ENCODE measurements around the gene MAP2K6.

The MAP2K6 gene

DNA sequence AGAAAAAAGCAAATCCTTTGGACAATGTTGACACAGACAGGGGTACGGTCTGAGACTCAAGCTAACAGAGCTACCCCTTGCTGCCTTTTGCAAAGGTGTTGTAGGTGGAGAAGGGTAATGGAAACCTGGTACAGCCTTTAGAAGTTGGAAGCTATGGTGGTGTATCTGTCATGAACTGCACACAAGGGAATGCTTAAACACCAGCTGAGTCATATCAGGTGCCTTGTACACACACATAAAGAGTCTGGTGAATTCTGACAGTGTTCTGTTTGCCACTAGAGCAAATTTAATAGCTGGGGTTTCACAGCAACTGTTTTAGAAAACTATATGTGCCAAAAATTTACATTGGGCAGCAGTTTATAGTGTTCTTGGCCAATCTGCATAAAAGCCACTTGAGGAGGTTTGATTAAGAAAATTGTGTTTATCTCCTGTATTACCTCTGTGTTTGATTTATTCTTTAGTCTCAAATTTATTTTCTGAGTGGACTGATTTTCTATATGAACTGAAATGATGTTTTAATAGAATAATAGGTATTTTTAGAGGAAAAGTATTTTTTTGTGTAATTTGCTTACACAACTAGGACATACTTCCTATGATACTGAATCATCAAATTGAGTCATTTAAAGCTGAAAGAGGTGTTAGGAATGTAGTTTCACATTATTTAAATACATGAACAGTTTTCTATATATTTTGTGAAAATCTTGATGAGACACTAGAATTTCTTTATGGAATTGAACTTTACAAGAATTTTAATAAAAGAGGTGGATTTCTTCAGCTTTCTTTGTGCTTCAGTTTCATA is 136.9 kb downstream of the MAP2K6 start:
- H3K36me3 ChIP-seq, result peaks cover 37% of the 10 kb centered on the region
- TF ChIP-seq, protein P1, sequence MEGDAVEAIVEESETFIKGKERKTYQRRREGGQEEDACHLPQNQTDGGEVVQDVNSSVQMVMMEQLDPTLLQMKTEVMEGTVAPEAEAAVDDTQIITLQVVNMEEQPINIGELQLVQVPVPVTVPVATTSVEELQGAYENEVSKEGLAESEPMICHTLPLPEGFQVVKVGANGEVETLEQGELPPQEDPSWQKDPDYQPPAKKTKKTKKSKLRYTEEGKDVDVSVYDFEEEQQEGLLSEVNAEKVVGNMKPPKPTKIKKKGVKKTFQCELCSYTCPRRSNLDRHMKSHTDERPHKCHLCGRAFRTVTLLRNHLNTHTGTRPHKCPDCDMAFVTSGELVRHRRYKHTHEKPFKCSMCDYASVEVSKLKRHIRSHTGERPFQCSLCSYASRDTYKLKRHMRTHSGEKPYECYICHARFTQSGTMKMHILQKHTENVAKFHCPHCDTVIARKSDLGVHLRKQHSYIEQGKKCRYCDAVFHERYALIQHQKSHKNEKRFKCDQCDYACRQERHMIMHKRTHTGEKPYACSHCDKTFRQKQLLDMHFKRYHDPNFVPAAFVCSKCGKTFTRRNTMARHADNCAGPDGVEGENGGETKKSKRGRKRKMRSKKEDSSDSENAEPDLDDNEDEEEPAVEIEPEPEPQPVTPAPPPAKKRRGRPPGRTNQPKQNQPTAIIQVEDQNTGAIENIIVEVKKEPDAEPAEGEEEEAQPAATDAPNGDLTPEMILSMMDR (IDR thresholded peaks at IDR 0.05), result no peak
- no peak overlapping the region for H3K4me3 ChIP-seq (ENCODE audit: low read depth in 1 of 2, low read length in 1 of 2)
- no peaks in the 10 kb centered on the region for H3K9me3 ChIP-seq
- no peak overlapping the region for H3K27ac ChIP-seq
- H3K4me1 ChIP-seq (ENCODE audit: control insufficient read depth in 1 of 2, insufficient read depth in 1 of 2, low read depth in 1 of 2, low read length in 1 of 2), result no peaks in the 10 kb centered on the region
- no peaks in the 10 kb centered on the region for H3K27me3 ChIP-seq

- H3K27me3 ChIP-seq, result no peaks in the 10 kb centered on the region
- H3K4me3 ChIP-seq (ENCODE audit: low read depth in 1 of 2, low read length in 1 of 2), result no peak overlapping the region
- peaks cover 25% of the 10 kb centered on the region for H3K36me3 ChIP-seq
- no peaks in the 10 kb centered on the region for H3K4me1 ChIP-seq (ENCODE audit: control insufficient read depth in 1 of 2, insufficient read depth in 1 of 2, low read depth in 1 of 2, low read length in 1 of 2)
- no peaks in the 10 kb centered on the region for H3K9me3 ChIP-seq
- TF ChIP-seq, protein P1 (IDR thresholded peaks at IDR 0.05), result no peak
- H3K27ac ChIP-seq, result no peak overlapping the region
Observed at GRCh38 chr17:69552986-69553667, 138.6 kb downstream of the MAP2K6 start.

- TF ChIP-seq, protein P1 (IDR thresholded peaks at IDR 0.05), result no peak
- Histone ChIP-seq H3K4me1 (ENCODE audit: control insufficient read depth in 1 of 2, insufficient read depth in 1 of 2, low read depth in 1 of 2, low read length in 1 of 2) (no peaks in the 10 kb centered on the region), H3K4me3 (ENCODE audit: low read depth in 1 of 2, low read length in 1 of 2) (no peak overlapping the region)
Observed at GRCh38 chr17:69555056-69555455, 140.6 kb downstream of the MAP2K6 start.

DNA sequence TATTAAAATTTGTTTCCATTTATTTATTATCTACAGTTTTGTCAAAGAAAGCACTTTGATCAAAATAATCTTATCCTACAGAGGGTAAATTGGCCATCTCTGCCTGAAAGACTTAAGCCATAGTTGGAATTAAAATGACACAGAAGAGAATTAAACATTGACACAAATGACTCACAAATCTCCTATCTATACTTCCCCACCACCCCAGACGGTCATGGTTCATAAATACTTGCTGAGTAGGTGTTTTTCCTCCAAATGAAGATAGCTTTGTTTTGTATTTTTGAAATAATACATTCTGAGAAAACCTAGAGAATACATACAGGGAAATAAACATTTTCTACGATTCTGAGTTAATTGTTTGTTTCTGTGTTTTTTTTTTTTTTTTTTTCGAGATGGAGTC is 142.8 kb downstream of the MAP2K6 start:
- H3K27me3 ChIP-seq, result no peaks in the 10 kb centered on the region
- TF ChIP-seq, protein P1 (IDR thresholded peaks at IDR 0.05), result no peak
- H3K27ac ChIP-seq, result no peak overlapping the region
- H3K4me3 ChIP-seq (ENCODE audit: low read depth in 1 of 2, low read length in 1 of 2), result no peak overlapping the region
- H3K36me3 ChIP-seq, result peaks cover 14% of the 10 kb centered on the region
- no peaks in the 10 kb centered on the region for H3K4me1 ChIP-seq (ENCODE audit: control insufficient read depth in 1 of 2, insufficient read depth in 1 of 2, low read depth in 1 of 2, low read length in 1 of 2)
- no peaks in the 10 kb centered on the region for H3K9me3 ChIP-seq

More at GRCh38 chr17:69555056-69555455, 140.6 kb downstream of the MAP2K6 start:
- no peaks in the 10 kb centered on the region for H3K9me3 ChIP-seq
- no peak overlapping the region for H3K27ac ChIP-seq
- no peaks in the 10 kb centered on the region for H3K27me3 ChIP-seq
- H3K36me3 ChIP-seq, result peaks cover 24% of the 10 kb centered on the region

DNA sequence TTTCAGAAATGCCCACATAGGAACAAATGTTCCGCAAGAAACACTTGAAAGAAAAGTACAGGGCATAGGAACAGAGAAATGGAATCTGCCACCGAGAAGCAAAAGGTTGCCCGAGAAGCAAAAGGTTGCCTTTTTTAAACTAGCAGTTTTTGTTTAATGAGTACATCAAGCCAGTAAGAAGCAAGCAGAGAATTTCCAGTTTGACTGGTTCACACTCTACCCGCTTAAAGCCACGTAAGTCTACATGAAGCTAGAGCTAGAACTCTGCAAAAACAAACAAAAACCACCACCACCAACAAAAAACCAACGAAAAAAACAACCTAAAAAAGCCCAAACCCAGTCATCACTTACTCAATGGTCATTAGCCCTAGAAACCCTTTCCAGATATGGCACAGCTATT is 144.3 kb downstream of the MAP2K6 start:
- Histone ChIP-seq H3K36me3 (peaks cover 5% of the 10 kb centered on the region), H3K4me1 (ENCODE audit: control insufficient read depth in 1 of 2, insufficient read depth in 1 of 2, low read depth in 1 of 2, low read length in 1 of 2) (no peaks in the 10 kb centered on the region), H3K4me3 (ENCODE audit: low read depth in 1 of 2, low read length in 1 of 2) (no peak overlapping the region), H3K9me3 (no peaks in the 10 kb centered on the region), H3K27me3 (no peaks in the 10 kb centered on the region), H3K27ac (no peak overlapping the region)
- TF ChIP-seq, protein P1 (IDR thresholded peaks at IDR 0.05), result no peak

Measured in neutrophil (primary cell).